GM12878 (cell line): ENCODE results near the gene CLK2. TPM values are rescaled to one million over a fixed set of nuclear protein-coding genes. Genes with fewer than 3 reads are reported as not detected.

Source experiments
- ATAC-seq: fragments of 200-7000 bp; cut with Tn5 transposase; 3 replicates; pipeline ENCODE4 v1.9.1; 2020; ENCODE audit warnings: mild to moderate bottlenecking, moderate library complexity
- BruUV-seq: library from RNA; stranded (reverse); fragments of 400-500 nt; replicated peaks from 2 replicates; lab custom pipeline; 2021; lab: Mats Ljungman, UMichigan
- CTCF ChIA-PET: fragments of 300-600 bp; sonication (Branson Sonifier 250); formaldehyde crosslinking; extraction: SDS; loops from one replicate; lab custom pipeline; 2021; ENCODE audit warnings: inconsistent platforms; lab: Yijun Ruan, JAX
- POLR2A ChIA-PET: fragments of 350-600 bp; formaldehyde crosslinking; extraction: SDS; loops from one replicate; lab custom pipeline; 2021; ENCODE audit warnings: inconsistent platforms; lab: Charles Lee
- RAD21 ChIA-PET: fragments of 300-600 bp; sonication (Branson Sonifier 250); formaldehyde crosslinking; loops from one replicate; lab custom pipeline; 2023; ENCODE audit warnings: antibody characterized with exemption; ENCODE audit not compliant: unreplicated experiment; lab: Charles Lee
- SMC1A ChIA-PET: fragments of 300-600 bp; sonication (Branson Sonifier 250); formaldehyde crosslinking; loops from one replicate; lab custom pipeline; 2023; ENCODE audit not compliant: unreplicated experiment, uncharacterized antibody; lab: Charles Lee
- DNase-seq: peaks from one replicate; pipeline ENCODE4 v3.0.0-alpha.2; 2011; ENCODE audit warnings: low read depth, low spot score
- FAIRE-seq: peaks from 3 replicates; lab custom pipeline; 2011; peaks lifted over from hg19 to GRCh38; lab: Jason Lieb, UNC
- H2AFZ ChIP-seq: 2 replicates; pipeline ENCODE4 v1.6.0; 2011; ENCODE audit warnings: low read depth, low read length, control low read depth; ENCODE audit not compliant: control insufficient read depth
- H3K27ac ChIP-seq: 2 replicates; pipeline ENCODE4 v1.5.1; 2011; ENCODE audit warnings: control low read depth; ENCODE audit not compliant: control insufficient read depth, insufficient read depth
- H3K27me3 ChIP-seq, 2 experiments: replicated peaks in 1 of 2; 2 replicates each; pipeline versions ENCODE4 v1.6.0 to v1.6.1; 2011; ENCODE audit warnings: low read length in 1 of 2; ENCODE audit not compliant: control insufficient read depth in 2 of 2, insufficient read depth in 2 of 2
- H3K36me3 ChIP-seq, 2 experiments: 2 replicates each; pipeline ENCODE4 v1.5.1; 2011; ENCODE audit warnings: low read length in 1 of 2; ENCODE audit not compliant: control insufficient read depth in 2 of 2, insufficient read depth in 2 of 2
- H3K4me1 ChIP-seq: 2 replicates; pipeline ENCODE4 v1.6.1; 2011; ENCODE audit warnings: mild to moderate bottlenecking, low read length, moderate library complexity, mixed read lengths; ENCODE audit not compliant: control insufficient read depth, insufficient read depth
- H3K4me2 ChIP-seq: 2 replicates; pipeline ENCODE4 v1.6.0; 2011; ENCODE audit warnings: control low read depth; ENCODE audit not compliant: control insufficient read depth, insufficient read depth
- H3K4me3 ChIP-seq: fragments of 200-600 bp; sonication (generic); 2 replicates; pipeline ENCODE4 v1.5.1; 2016
- H3K79me2 ChIP-seq: 2 replicates; pipeline ENCODE4 v1.6.0; 2011; ENCODE audit warnings: low read length; ENCODE audit not compliant: control insufficient read depth, insufficient read depth
- H3K9ac ChIP-seq: 2 replicates; pipeline ENCODE4 v1.8.0; 2011; ENCODE audit warnings: low read length, control low read depth, mixed read lengths; ENCODE audit not compliant: control insufficient read depth, insufficient read depth
- H3K9me3 ChIP-seq: replicated peaks from 3 replicates; pipeline ENCODE4 v1.5.1; 2011; ENCODE audit warnings: mild to moderate bottlenecking, low read length; ENCODE audit not compliant: control insufficient read depth, insufficient read depth
- H4K20me1 ChIP-seq: 2 replicates; pipeline ENCODE4 v1.6.0; 2011; ENCODE audit not compliant: control insufficient read depth, insufficient read depth
- BCLAF1 ChIP-seq: fragments of 450-650 bp; IDR thresholded peaks from 2 replicates; pipeline ENCODE4 v1.6.1; 2017; ENCODE audit warnings: antibody characterized with exemption, mild to moderate bottlenecking, moderate library complexity
- FOS ChIP-seq: IDR thresholded peaks from 3 replicates; pipeline ENCODE4 v1.6.1; 2011; ENCODE audit warnings: borderline replicate concordance; ENCODE audit not compliant: insufficient read length; ENCODE audit errors: extremely low read depth
- IKZF1 ChIP-seq: fragments of 450-650 bp; conservative IDR thresholded peaks from 2 replicates; pipeline ENCODE4 v1.6.1; 2017; ENCODE audit warnings: antibody characterized with exemption, mild to moderate bottlenecking
- KAT2A ChIP-seq: conservative IDR thresholded peaks from 2 replicates; pipeline ENCODE4 v1.6.1; 2011; ENCODE audit warnings: low read depth, low read length; ENCODE audit not compliant: control insufficient read depth
- MEF2A ChIP-seq: IDR thresholded peaks from 2 replicates; pipeline ENCODE4 v1.6.1; 2011; ENCODE audit warnings: low read depth, mild to moderate bottlenecking, low read length, moderate library complexity; ENCODE audit not compliant: insufficient read depth
- MLLT1 ChIP-seq: fragments of 450-650 bp; IDR thresholded peaks from 2 replicates; pipeline ENCODE4 v1.6.1; 2016; ENCODE audit warnings: mild to moderate bottlenecking
- PKNOX1 ChIP-seq: fragments of 450-650 bp; IDR thresholded peaks from 2 replicates; pipeline ENCODE4 v1.6.1; 2016; ENCODE audit warnings: mild to moderate bottlenecking
- PML ChIP-seq: IDR thresholded peaks from 2 replicates; pipeline ENCODE4 v1.6.1; 2012; ENCODE audit warnings: low read length, inconsistent platforms
- POU2F2 ChIP-seq: IDR thresholded peaks from 3 replicates; pipeline ENCODE4 v1.6.1; 2011; ENCODE audit warnings: low read depth, mild to moderate bottlenecking, low read length, borderline replicate concordance
- RAD51 ChIP-seq: fragments of 450-650 bp; IDR thresholded peaks from 2 replicates; pipeline ENCODE4 v1.6.1; 2016; ENCODE audit warnings: moderate library complexity, mild to moderate bottlenecking, inconsistent platforms
- SMARCA5 ChIP-seq: fragments of 450-650 bp; IDR thresholded peaks from 2 replicates; pipeline ENCODE4 v1.6.1; 2017; ENCODE audit warnings: mild to moderate bottlenecking
- SP1 ChIP-seq: IDR thresholded peaks from one replicate; pipeline ENCODE4 v1.6.1; 2011; ENCODE audit warnings: low read depth, low read length
- SREBF2 ChIP-seq: IDR thresholded peaks from 2 replicates; pipeline ENCODE4 v1.6.1; 2012; ENCODE audit warnings: mild to moderate bottlenecking, low read length
- ZSCAN29 ChIP-seq: fragments of 450-650 bp; IDR thresholded peaks from 2 replicates; pipeline ENCODE4 v1.6.1; 2017; ENCODE audit warnings: mild to moderate bottlenecking, moderate library complexity
- WGBS: methylation state at CpG from one replicate; pipeline ENCODE4 v1.1.6; 2016; ENCODE audit warnings: low lambda C conversion rate; ENCODE audit not compliant: insufficient replicate concordance, insufficient coverage; ENCODE audit errors: missing lambda C conversion rate; 5-methylcytosine and 5-hydroxymethylcytosine counted together
- in situ Hi-C: fragments of 300-500 bp; cut with MboI; formaldehyde crosslinking; loops from 9 replicates; pipeline ENCODE4 v1.14.3; 2018; ENCODE audit warnings: mixed read lengths
- intact Hi-C: fragments of 100-400 bp; cut with micrococcal nuclease; formaldehyde crosslinking; loops from one replicate; pipeline ENCODE4 v1.14.2; 2022; ENCODE audit not compliant: unreplicated experiment
- polyA plus RNA-seq, 11 experiments: library from polyadenylated mRNA; depleted of rRNA in 4 of 11; unstranded in 6 of 11; stranded (reverse) in 5 of 11; fragments of >200 nt; fragmentation: Nextera tagmentation in 4 of 11; fragmentation: Illumina TruSeq in 1 of 11; extraction: Ambion mirVana in 4 of 11; extraction: Trizol in 1 of 11; gene quantifications; 1 replicate in 1 of 11; 2 replicates in 10 of 11; pipeline versions ENCODE4 v1.2.1 to v1.2.3, GENCODE V29; 2011 to 2016; ENCODE audit warnings: inconsistent platforms in 2 of 11, missing spikeins in 2 of 11, low read depth in 1 of 11
- total RNA-seq, 4 experiments: library from RNA; depleted of rRNA in 3 of 4; stranded (reverse); fragments of >200 nt in 3 of 4; fragmentation: Illumina TruSeq in 1 of 4; extraction: Trizol in 1 of 4; gene quantifications; 2 replicates each; pipeline versions ENCODE4 v1.2.1 to v1.2.3, GENCODE V29; 2013 to 2021
- TF ChIP-seq, protein P1 (sequence below): IDR thresholded peaks from 2 replicates; pipeline ENCODE4 v1.6.1; 2012; ENCODE audit warnings: mild to moderate bottlenecking, low read depth, low read length

The CLK2 gene
- total and polyA plus RNA-seq, 10 of the 15 experiments (the other 5 are each of a cell fraction or from before 2014, with no cell fraction given): 11.1 to 83.7 (median 36.7) TPM

DNA sequence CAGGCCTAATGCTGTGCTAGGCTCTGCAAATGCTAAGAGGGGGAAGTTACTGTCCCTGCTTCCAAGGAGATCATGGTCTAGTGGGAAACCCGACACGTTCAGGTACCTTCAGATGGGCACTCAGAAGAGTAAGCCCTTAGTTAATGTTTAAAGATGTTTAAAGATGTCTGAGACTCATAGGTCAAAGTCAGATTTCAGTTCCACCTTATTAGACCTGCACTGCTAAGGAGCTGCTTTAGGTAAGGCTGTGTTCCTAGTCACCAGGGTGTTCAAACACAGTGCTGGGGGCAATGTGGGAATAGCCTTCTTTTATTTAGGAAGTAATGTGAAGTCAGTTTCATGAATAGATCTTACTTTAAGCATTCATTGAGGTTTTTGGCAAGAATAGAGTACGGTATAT, 43.6 kb upstream of the CLK2 start:
- DNase-seq: no peak
- TF ChIP-seq KAT2A (no peak), SREBF2 (no peak), FOS (no peak), PML (no peak), PKNOX1 (no peak), MLLT1 (no peak), RAD51 (no peak), ZSCAN29 (no peak), SP1 (no peak), IKZF1 (no peak), BCLAF1 (no peak), SMARCA5 (no peak), POU2F2 (no peak), MEF2A (no peak)
- TF ChIP-seq, protein P1, sequence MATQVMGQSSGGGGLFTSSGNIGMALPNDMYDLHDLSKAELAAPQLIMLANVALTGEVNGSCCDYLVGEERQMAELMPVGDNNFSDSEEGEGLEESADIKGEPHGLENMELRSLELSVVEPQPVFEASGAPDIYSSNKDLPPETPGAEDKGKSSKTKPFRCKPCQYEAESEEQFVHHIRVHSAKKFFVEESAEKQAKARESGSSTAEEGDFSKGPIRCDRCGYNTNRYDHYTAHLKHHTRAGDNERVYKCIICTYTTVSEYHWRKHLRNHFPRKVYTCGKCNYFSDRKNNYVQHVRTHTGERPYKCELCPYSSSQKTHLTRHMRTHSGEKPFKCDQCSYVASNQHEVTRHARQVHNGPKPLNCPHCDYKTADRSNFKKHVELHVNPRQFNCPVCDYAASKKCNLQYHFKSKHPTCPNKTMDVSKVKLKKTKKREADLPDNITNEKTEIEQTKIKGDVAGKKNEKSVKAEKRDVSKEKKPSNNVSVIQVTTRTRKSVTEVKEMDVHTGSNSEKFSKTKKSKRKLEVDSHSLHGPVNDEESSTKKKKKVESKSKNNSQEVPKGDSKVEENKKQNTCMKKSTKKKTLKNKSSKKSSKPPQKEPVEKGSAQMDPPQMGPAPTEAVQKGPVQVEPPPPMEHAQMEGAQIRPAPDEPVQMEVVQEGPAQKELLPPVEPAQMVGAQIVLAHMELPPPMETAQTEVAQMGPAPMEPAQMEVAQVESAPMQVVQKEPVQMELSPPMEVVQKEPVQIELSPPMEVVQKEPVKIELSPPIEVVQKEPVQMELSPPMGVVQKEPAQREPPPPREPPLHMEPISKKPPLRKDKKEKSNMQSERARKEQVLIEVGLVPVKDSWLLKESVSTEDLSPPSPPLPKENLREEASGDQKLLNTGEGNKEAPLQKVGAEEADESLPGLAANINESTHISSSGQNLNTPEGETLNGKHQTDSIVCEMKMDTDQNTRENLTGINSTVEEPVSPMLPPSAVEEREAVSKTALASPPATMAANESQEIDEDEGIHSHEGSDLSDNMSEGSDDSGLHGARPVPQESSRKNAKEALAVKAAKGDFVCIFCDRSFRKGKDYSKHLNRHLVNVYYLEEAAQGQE: no peak
- Histone ChIP-seq H3K4me1 (peaks cover under 1% of the 10 kb centered on the region; the same call in 1 of the 2 replicates), H3K4me3 (no peak overlapping the region), H2AFZ (no peak overlapping the region), H3K27me3 (no peaks in the 10 kb centered on the region), H3K9me3 (no peaks in the 10 kb centered on the region), H4K20me1 (no peaks in the 10 kb centered on the region), H3K36me3 (peaks cover 7 to 46% of the 10 kb centered on the region in 2 experiments), H3K79me2 (peaks cover 14% of the 10 kb centered on the region), H3K9ac (no peak overlapping the region), H3K27ac (no peak overlapping the region), H3K4me2 (no peak overlapping the region)
- in situ Hi-C loops (no loop called here), intact Hi-C loops (no loop called here)
- BruUV-seq: TSS peak; percentile 30
- POLR2A ChIA-PET: interaction anchor here (0.6 to 1.6 kb wide), 7 partner anchors 9 to 196 kb away, joined by 3 to 8 read pairs (median 4); partner anchors contain the start of gene FDPS
- RAD21 ChIA-PET: interaction anchor here (0.6 to 1.4 kb wide), 4 partner anchors 40 to 73 kb away, joined by 3 to 8 read pairs (median 4); no protein-coding TSS in a partner anchor
- no peak for FAIRE-seq
- SMC1A ChIA-PET: interaction anchor here (0.9 to 1.5 kb wide), 6 partner anchors 10 to 110 kb away, joined by 3 to 4 read pairs (median 3); no protein-coding TSS in a partner anchor
- 84% methylated on average over 3 of the region's 3 CpGs for WGBS
- CTCF ChIA-PET: interaction anchor here (0.7 to 3.4 kb wide), 6 partner anchors 9 to 187 kb away, joined by 3 to 27 read pairs (median 4); partner anchors contain the start of gene FDPS
- no peak for ATAC-seq
